Neural progenitor cell (in vitro differentiated cells): ENCODE data around the gene MRGPRG.

ENCODE experiments used
- CTCF ChIP-seq: fragments of 200-600 bp; sonication (generic); IDR thresholded peaks from 2 replicates; pipeline ENCODE4 v1.5.1; 2017; ENCODE audit warnings: antibody characterized with exemption, mild to moderate bottlenecking
- EZH2 ChIP-seq: fragments of 200-600 bp; sonication (generic); IDR thresholded peaks from 2 replicates; pipeline ENCODE4 v1.6.1; 2017; ENCODE audit warnings: antibody characterized with exemption, mild to moderate bottlenecking, moderate library complexity
- EZH2phosphoT487 ChIP-seq: fragments of 200-600 bp; sonication (generic); IDR thresholded peaks from 2 replicates; pipeline ENCODE4 v1.6.1; 2017; ENCODE audit warnings: antibody characterized with exemption

DNA sequence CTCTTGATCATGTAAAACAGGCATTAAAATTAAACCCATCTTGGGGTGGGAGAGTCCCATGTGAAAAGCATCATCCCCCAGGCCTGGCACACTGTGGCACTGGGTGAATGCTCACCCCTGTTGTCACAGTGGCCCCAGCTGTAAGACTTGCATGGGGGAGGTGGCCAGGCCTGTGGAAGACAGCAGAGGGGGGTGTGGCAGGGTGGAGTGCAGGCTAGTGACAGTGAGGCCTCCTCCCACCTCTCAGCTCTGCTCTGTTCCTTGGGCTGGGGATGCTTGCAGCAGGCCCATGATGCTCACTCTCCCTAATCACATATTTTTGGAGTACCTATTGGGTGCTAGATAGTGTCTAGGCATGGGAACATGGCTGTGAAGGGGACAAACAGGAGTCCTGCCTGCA lies 43.4 kb downstream of the MRGPRG start:
- TF ChIP-seq CTCF: no peak
- no peak for TF ChIP-seq EZH2phosphoT487
- TF ChIP-seq EZH2: no peak
